ENCODE data around the gene LRMDA. TPM values are rescaled to one million over a fixed set of nuclear protein-coding genes. Genes with fewer than 3 reads are reported as not detected.

Gene LRMDA
- total and polyA plus RNA-seq, 2 of the 4 experiments (the other 2 are of a cell fraction): 0.07 TPM; not detected in 1

- no peaks in the 10 kb centered on the region for H3K36me3 ChIP-seq (ENCODE audit: control insufficient read depth, insufficient read depth, low read length)
- H4K20me1 ChIP-seq (ENCODE audit: insufficient read depth, low read length): no peaks in the 10 kb centered on the region
- H2AK5ac ChIP-seq (ENCODE audit: low read depth, low read length): no peak overlapping the region
- H3K23ac ChIP-seq (ENCODE audit: low read depth, low read length): no peak overlapping the region
- intact Hi-C loops (cut with micrococcal nuclease): no loop called here
- no peak overlapping the region for H3K4me3 ChIP-seq (ENCODE audit: insufficient read depth, low read depth, low read length)
- whole genome bisulfite sequencing, 2 experiments (ENCODE audit: extremely low coverage in 2 of 2, insufficient read length in 1 of 2): no CpG with 5 or more reads among the region's 1 CpG
- H4K5ac ChIP-seq (ENCODE audit: low read depth, low read length): no peak overlapping the region
- no peaks in the 10 kb centered on the region for H3K9me1 ChIP-seq (ENCODE audit: insufficient read depth, low read length)
- DNase-seq (no peak), ATAC-seq (ENCODE audit: low read depth) (no peak)
- H2BK120ac ChIP-seq (ENCODE audit: low read depth, low read length): no peak overlapping the region
- no peak overlapping the region for H3K56ac ChIP-seq (ENCODE audit: extremely low read depth, insufficient read depth, low read length)
- POLR2A ChIA-PET (ENCODE audit: unreplicated experiment): no interaction called here
- CTCF ChIA-PET: no interaction called here
- H3K27me3 ChIP-seq (ENCODE audit: control insufficient read depth, insufficient read depth, low read length): no peaks in the 10 kb centered on the region; the same call in 1 of the 2 replicates
- no peak overlapping the region for H3K9ac ChIP-seq (ENCODE audit: low read depth, low read length)
- no peak overlapping the region for H2BK15ac ChIP-seq (ENCODE audit: low read depth, low read length)
- no peak overlapping the region for H2AFZ ChIP-seq (replicated peaks; ENCODE audit: low read length, poor library complexity)
- no peak overlapping the region for H4K91ac ChIP-seq (ENCODE audit: insufficient read depth, low read depth, low read length)
- no peak overlapping the region for H3K4me2 ChIP-seq (ENCODE audit: low read depth, low read length)
- no peak overlapping the region for H2BK20ac ChIP-seq (ENCODE audit: low read depth, low read length)
- no peak overlapping the region for H3K27ac ChIP-seq (ENCODE audit: insufficient read depth, low read length)
- no peak overlapping the region for H3K18ac ChIP-seq (ENCODE audit: low read depth, low read length)
- no peaks in the 10 kb centered on the region for H3K79me1 ChIP-seq (ENCODE audit: low read depth in 1 of 2, low read length in 2 of 2)
- no TSS peak for BruUV-seq (replicated peaks)
- H4K8ac ChIP-seq (ENCODE audit: low read depth in 2 of 2, low read length in 2 of 2): no peak overlapping the region
- H3K4me1 ChIP-seq (ENCODE audit: control insufficient read depth, insufficient read depth, low read length): no peaks in the 10 kb centered on the region
- H2AK9ac ChIP-seq (replicated peaks; ENCODE audit: low read depth, low read length, poor library complexity): no peak overlapping the region
- dilution Hi-C loops (cut with HindIII; ENCODE audit: low sequenced_read_pairs, unreplicated experiment): no loop called here
- no peak overlapping the region for H3K14ac ChIP-seq (replicated peaks; ENCODE audit: low read depth, low read length)
- no peaks in the 10 kb centered on the region for H3K9me3 ChIP-seq (ENCODE audit: control insufficient read depth, insufficient read depth, low read length)
- TF ChIP-seq RCOR1 (IDR thresholded peaks at IDR 0.05; ENCODE audit: insufficient replicate concordance, low read length): no peak
- TF ChIP-seq FOS (IDR thresholded peaks at IDR 0.05; ENCODE audit: low read depth, low read length): no peak
- TF ChIP-seq MAFK (IDR thresholded peaks at IDR 0.05; ENCODE audit: low read depth, low read length): no peak
- TF ChIP-seq CHD1 (IDR thresholded peaks at IDR 0.05; ENCODE audit: low read depth, low read length): no peak
- TF ChIP-seq USF2 (IDR thresholded peaks at IDR 0.05; ENCODE audit: low read depth, low read length): no peak
- TF ChIP-seq CTCF (conservative IDR thresholded peaks at IDR 0.05; ENCODE audit: low read depth, low read length): no peak
- in situ Hi-C loops (cut with MboI; ENCODE audit: low sequenced_read_pairs): no loop called here
- H3K4ac ChIP-seq (ENCODE audit: low read depth, low read length): no peak overlapping the region
- H2BK5ac ChIP-seq (ENCODE audit: low read depth, low read length, poor library complexity, severe bottlenecking): no peak overlapping the region
Measured at GRCh38 chr10:75894761-75895160, 463.3 kb downstream of the LRMDA start.

Measured in IMR-90 (cell line).